ENCODE measurements around the gene RAB37. TPM values are rescaled to one million over a fixed set of nuclear protein-coding genes. Genes with fewer than 3 reads are reported as not detected.
A peak's percentile ranks its signal among the peaks of the same experiment; 100 is the strongest.

Gene RAB37
- total and polyA plus RNA-seq, 2 of the 8 experiments (the other 6 are each of a cell fraction or from before 2014, with no cell fraction given), result 5.5 to 6.1 TPM

- H3K56ac ChIP-seq (replicated peaks; ENCODE audit: insufficient read length, low read depth, low read length), result no peak overlapping the region
- no peak overlapping the region for H3K4ac ChIP-seq (replicated peaks; ENCODE audit: insufficient read length, low read depth, low read length)
- H2BK20ac ChIP-seq (ENCODE audit: low read length), result no peak overlapping the region
- peaks cover 2 to 16% of the 10 kb centered on the region in 2 experiments for H4K20me1 ChIP-seq (replicated peaks in 1 of 2; ENCODE audit: control insufficient read depth in 1 of 2, insufficient read depth in 2 of 2, low read length in 2 of 2)
- no peak overlapping the region for H2BK120ac ChIP-seq (replicated peaks; ENCODE audit: low read depth, low read length)
- H3K27me3 ChIP-seq (replicated peaks in 1 of 4; ENCODE audit: control insufficient read depth in 3 of 4, extremely low read depth in 1 of 4, insufficient read depth in 3 of 4, low read length in 3 of 4), result no peaks in the 10 kb centered on the region
- peaks cover 10 to 54% (median 38%) of the 10 kb centered on the region in 4 experiments for H3K4me1 ChIP-seq (replicated peaks in 1 of 4; ENCODE audit: control insufficient read depth in 3 of 4, insufficient read depth in 4 of 4, low read length in 3 of 4)
- no peak overlapping the region for H2AFZ ChIP-seq (ENCODE audit: low read length)
- POLR2A ChIA-PET (ENCODE audit: partially characterized antibody), result interaction anchor here (1.1 to 6.5 kb wide), 6 partner anchors 10 to 18 kb away, joined by 3 to 70 read pairs (median 6); a partner anchor contains a TSS
- H3K79me1 ChIP-seq (ENCODE audit: low read depth, low read length), result peaks cover 16% of the 10 kb centered on the region
- H3K27ac ChIP-seq (ENCODE audit: low read depth, low read length), result no peak overlapping the region; the same call in 1 of the 2 replicates
- no peak for DNase-seq (ENCODE audit: low read depth in 1 of 2, low spot score in 2 of 2)
- peak overlapping the region; percentile 2; the same call in 1 of the 2 replicates for H2BK15ac ChIP-seq (ENCODE audit: low read length)
- no peak for FAIRE-seq
- H3K14ac ChIP-seq (ENCODE audit: insufficient read length), result no peak overlapping the region
- H2BK12ac ChIP-seq (ENCODE audit: low read depth, low read length), result no peak overlapping the region
- H2BK5ac ChIP-seq (ENCODE audit: low read depth, low read length), result no peak overlapping the region
- H3K36me3 ChIP-seq (ENCODE audit: control insufficient read depth in 2 of 4, insufficient read depth in 4 of 4, low read length in 3 of 4), result peaks cover 0 to 10% (median under 1%) of the 10 kb centered on the region in 4 experiments; a peak in 4 of 8 replicates
- peak overlapping the region; percentile 2 to 9; a peak in 1 of 4 replicates for H3K4me2 ChIP-seq (ENCODE audit: insufficient read depth in 1 of 2, low read depth in 2 of 2, low read length in 2 of 2)
- CTCF ChIA-PET (ENCODE audit: partially characterized antibody), result interaction anchor here (0.6 to 15.7 kb wide), 10 partner anchors 7 to 106 kb away, joined by 3 to 231 read pairs (median 6); partner anchors contain the start of genes NAT9 and RAB37
- H3K9me3 ChIP-seq (ENCODE audit: insufficient read depth in 2 of 2, low read depth in 1 of 2, low read length in 1 of 2), result no peaks in the 10 kb centered on the region
- no peaks in the 10 kb centered on the region for H3K23me2 ChIP-seq (ENCODE audit: low read depth, low read length)
- peak overlapping the region; percentile 59 for H4K5ac ChIP-seq (ENCODE audit: insufficient read length, low read depth, low read length)
- H3K18ac ChIP-seq (ENCODE audit: extremely low read depth, low read length), result no peak overlapping the region; the same call in 1 of the 2 replicates
- no peak overlapping the region for H2AK5ac ChIP-seq (ENCODE audit: low read depth, low read length)
- H3K9ac ChIP-seq (replicated peaks in 1 of 4; ENCODE audit: extremely low read depth in 1 of 4, low read depth in 3 of 4, low read length in 3 of 4), result no peak overlapping the region
- H4K8ac ChIP-seq (ENCODE audit: extremely low read depth, insufficient read depth, low read length), result no peak overlapping the region; the same call in 1 of the 2 replicates
- H3K23ac ChIP-seq (ENCODE audit: insufficient read length), result no peak overlapping the region
- no peak overlapping the region for H4K91ac ChIP-seq (replicated peaks; ENCODE audit: insufficient read length, low read length)
- WGBS, 2 experiments (ENCODE audit: extremely low coverage in 1 of 2, insufficient coverage in 1 of 2, insufficient read length in 1 of 2, insufficient replicate concordance in 2 of 2, low coverage in 1 of 2, low lambda C conversion rate in 2 of 2, missing lambda C conversion rate in 1 of 2), result 76% methylated on average over 13 of the region's 16 CpGs; no CpG with 5 or more reads in 1 of the 2 experiments
- H3K4me3 ChIP-seq (ENCODE audit: extremely low read depth in 1 of 4, insufficient read depth in 2 of 4, low read depth in 3 of 4, low read length in 4 of 4), result no peak overlapping the region
- H3K79me2 ChIP-seq (ENCODE audit: control insufficient read depth in 1 of 2, insufficient read depth in 2 of 2, low read length in 2 of 2), result peaks cover 0 to 25% of the 10 kb centered on the region in 2 experiments; a peak in 1 of 4 replicates
- TF ChIP-seq SP1 (IDR thresholded peaks at IDR 0.05; ENCODE audit: low read depth, low read length) (no peak), PHF8 (conservative IDR thresholded peaks at IDR 0.05; ENCODE audit: low read depth, low read length) (no peak), JUN (IDR thresholded peaks at IDR 0.05; ENCODE audit: low read depth, low read length) (no peak), POU5F1 (IDR thresholded peaks at IDR 0.05; ENCODE audit: low read depth, low read length) (no peak), EP300 (IDR thresholded peaks at IDR 0.05; ENCODE audit: borderline replicate concordance in 1 of 2, low read depth in 2 of 2, low read length in 2 of 2) (no peak), TEAD4 (IDR thresholded peaks at IDR 0.05; ENCODE audit: low read depth, low read length) (no peak), SRF (IDR thresholded peaks at IDR 0.05; ENCODE audit: low read depth, low read length) (no peak), SAP30 (IDR thresholded peaks at IDR 0.05; ENCODE audit: insufficient read depth, insufficient replicate concordance, low read length) (no peak), ATF2 (IDR thresholded peaks at IDR 0.05; ENCODE audit: low read length) (no peak), SP2 (IDR thresholded peaks at IDR 0.05; ENCODE audit: low read length) (no peak)
These were observed 26.7 kb downstream of the RAB37 start for GRCh38 chr17:74763565-74764387.

All from H1 (cell line).